GM10266 (cell line): Measurements from ENCODE around the gene PXMP2.

ENCODE experiments used
- DNase-seq: peaks from one replicate; pipeline ENCODE4 v3.0.0; 2012; ENCODE audit errors: extremely low spot score
- TF ChIP-seq, protein P1 (sequence below): IDR thresholded peaks from 2 replicates; pipeline ENCODE4 v1.5.1; 2012; ENCODE audit warnings: mild to moderate bottlenecking, low read depth; ENCODE audit not compliant: control insufficient read depth, insufficient read depth; ENCODE audit errors: missing control alignments

Gene PXMP2

DNA sequence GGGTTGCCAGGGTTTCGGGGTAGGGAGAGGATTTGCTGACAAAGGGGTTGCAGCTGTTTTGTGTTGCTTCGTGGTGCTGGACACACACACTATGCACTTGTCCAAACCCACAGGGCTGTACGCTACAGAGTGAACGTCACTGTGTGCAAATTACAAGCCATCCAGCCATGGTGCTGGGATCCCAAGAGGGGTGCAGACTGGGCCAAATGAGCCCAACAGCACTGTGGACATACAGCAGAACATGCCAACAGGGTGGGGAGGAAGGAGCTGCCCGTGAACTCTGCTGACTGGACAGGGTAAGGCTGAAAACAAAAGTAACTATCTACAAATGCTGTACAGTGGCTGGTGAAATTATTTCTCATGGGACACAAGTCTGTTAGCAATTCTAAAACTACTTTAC, 25.4 kb upstream of the PXMP2 start:
- no peak for DNase-seq
- TF ChIP-seq, protein P1, sequence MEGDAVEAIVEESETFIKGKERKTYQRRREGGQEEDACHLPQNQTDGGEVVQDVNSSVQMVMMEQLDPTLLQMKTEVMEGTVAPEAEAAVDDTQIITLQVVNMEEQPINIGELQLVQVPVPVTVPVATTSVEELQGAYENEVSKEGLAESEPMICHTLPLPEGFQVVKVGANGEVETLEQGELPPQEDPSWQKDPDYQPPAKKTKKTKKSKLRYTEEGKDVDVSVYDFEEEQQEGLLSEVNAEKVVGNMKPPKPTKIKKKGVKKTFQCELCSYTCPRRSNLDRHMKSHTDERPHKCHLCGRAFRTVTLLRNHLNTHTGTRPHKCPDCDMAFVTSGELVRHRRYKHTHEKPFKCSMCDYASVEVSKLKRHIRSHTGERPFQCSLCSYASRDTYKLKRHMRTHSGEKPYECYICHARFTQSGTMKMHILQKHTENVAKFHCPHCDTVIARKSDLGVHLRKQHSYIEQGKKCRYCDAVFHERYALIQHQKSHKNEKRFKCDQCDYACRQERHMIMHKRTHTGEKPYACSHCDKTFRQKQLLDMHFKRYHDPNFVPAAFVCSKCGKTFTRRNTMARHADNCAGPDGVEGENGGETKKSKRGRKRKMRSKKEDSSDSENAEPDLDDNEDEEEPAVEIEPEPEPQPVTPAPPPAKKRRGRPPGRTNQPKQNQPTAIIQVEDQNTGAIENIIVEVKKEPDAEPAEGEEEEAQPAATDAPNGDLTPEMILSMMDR, result no peak

DNA sequence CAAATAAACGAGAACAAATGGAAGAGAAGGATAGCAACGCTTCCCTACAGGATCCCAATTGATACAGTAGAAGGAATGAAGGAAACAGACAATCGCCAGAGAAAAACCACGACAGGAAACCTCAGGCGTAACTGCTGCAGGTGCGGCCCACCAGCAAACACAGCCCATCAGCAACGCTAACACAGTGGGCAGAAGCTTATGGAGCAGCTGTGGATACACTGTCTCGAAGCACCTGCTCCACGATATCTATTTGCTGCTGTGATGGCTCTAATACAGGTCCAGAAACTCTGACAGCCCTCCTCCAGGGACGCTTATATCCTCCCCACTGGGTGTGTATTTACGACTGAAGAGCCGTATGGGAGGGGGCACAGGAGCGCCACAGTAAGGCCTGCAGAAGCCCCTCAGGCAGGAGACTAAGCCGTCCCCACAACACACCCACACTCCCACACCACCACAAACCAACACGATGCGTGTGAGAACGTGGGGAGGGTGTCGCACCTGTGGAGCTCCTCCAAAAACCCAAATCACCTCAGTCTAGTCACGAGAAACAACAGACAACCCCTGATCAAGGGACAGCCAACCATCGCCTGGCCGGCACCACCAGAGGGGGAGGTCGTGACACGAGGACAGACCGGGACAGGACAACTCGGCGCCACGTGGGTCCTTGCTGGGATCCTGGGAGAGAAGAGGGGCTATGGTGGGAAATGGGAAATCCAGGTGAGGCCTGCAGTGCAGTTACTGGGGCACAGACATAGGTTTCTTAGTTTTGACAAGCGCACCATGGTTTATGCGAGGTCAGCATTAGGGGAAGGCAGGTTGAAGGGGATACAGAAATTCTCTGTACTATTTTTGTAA, 24.3 kb upstream of the PXMP2 start:
- no peak for DNase-seq
- TF ChIP-seq, protein P1, result no peak

DNA sequence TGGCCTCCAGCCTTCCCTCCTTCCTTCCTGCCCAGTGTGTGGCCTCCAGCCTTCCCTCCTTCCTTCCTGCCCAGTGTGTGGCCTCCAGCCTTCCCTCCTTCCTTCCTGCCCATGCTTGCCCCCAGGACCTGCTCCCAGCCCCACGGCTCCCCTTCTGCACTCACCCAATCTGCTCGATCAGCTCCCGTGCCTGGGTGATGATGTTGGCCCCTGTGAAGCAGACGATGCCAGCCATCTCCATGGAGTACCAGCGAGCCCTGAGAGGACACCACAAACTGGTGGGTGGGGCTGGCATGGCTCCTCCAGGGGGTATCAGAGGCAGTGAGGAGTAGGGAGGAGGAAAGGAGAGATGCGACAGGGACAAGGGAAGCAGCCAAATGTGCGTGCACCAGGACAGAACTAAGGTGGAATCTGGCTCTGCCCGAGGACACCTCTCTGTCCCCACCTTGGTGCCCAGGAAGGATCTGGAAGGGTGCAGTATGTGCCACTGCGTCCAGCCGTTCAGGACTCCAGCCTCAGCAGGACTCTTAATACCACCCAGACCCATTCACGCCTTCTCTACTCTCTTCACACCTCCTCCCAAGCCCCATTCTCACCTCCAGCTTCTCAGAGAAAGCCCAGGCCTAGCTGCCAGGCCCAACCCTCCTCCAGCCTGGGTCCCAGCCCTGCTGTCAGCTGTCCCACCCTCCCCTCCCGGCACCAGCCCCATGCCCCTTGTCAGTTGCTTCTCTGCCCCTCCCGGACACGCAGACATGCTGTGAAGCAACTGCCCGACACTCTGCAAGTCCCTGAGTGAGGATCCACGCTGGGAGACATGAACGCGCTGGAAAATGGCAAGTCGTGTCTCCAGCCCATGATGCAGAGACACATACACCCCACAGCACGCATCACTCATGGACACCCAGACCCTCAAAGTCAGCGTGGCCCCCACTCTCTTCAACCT, 22.9 kb upstream of the PXMP2 start:
- DNase-seq, result no peak
- TF ChIP-seq, protein P1, result no peak

DNA sequence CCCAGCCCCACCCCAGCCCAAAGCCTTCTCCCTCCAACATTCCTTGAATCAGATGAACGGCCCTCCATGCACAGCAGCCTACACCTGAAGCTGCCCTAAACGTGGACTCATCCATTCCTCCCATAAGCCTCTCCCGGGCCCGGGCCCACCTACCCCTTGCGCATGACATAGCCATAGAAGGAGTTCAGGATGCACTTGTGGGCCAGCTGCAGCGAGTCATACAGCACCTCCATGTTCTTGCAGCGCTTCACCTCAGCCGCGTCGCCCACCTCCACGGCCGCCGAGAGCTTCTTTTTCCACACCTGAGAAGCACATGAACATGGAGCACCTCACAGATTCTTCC, 22.3 kb upstream of the PXMP2 start:
- no peak for DNase-seq
- TF ChIP-seq, protein P1, result no peak

- TF ChIP-seq, protein P1, result no peak
- DNase-seq, result no peak
Measured at GRCh38 chr12:132665794-132666193, 21.6 kb upstream of the PXMP2 start.

- no peak for DNase-seq
- TF ChIP-seq, protein P1, result no peak
Measured at GRCh38 chr12:132668191-132669088, 18.9 kb upstream of the PXMP2 start.
